Inferior parietal cortex (tissue), 1 donor: ENCODE measurements around the gene NHP2.
A peak's percentile ranks its signal among the peaks of the same experiment; 100 is the strongest.
"Not testable (repeated sequence)": the region's sequence is repeated elsewhere in the genome, so short reads cannot be mapped to it uniquely, and the experiment has no call there.

ENCODE experiments used
- DNase-seq: peaks from one replicate; pipeline ENCODE4 v3.0.0-alpha.2; 2016; ENCODE audit errors: extremely low spot score

Gene NHP2

GRCh38 chr5:178153530-178154340 lies at the start of gene NHP2:
NHP2 (minus strand) TSS chr5:178153885; CDS start chr5:178153817, 68 bp downstream.
- peak; percentile 100 for DNase-seq

GRCh38 chr5:178202541-178202940 lies 48.9 kb upstream of the NHP2 start:
- no peak for DNase-seq

- DNase-seq, result no peak
Observed at GRCh38 chr5:178201927-178202235, 48.2 kb upstream of the NHP2 start.

- DNase-seq, result no peak
Observed at GRCh38 chr5:178201221-178201926, 47.7 kb upstream of the NHP2 start.

- DNase-seq, result no peak
Observed at GRCh38 chr5:178199581-178200434, 46.1 kb upstream of the NHP2 start.

GRCh38 chr5:178198706-178199105 lies 45.0 kb upstream of the NHP2 start:
- DNase-seq, result no peak

GRCh38 chr5:178198151-178198550 lies 44.5 kb upstream of the NHP2 start:
- not testable (repeated sequence) for DNase-seq

- no peak for DNase-seq
Observed at GRCh38 chr5:178196986-178197385, 43.3 kb upstream of the NHP2 start.

- DNase-seq, result no peak
Observed at GRCh38 chr5:178196281-178196812, 42.7 kb upstream of the NHP2 start.

GRCh38 chr5:178194026-178194425 lies 40.3 kb upstream of the NHP2 start:
- DNase-seq, result no peak

- no peak for DNase-seq
Observed at GRCh38 chr5:178193251-178193809, 39.6 kb upstream of the NHP2 start.

- no peak for DNase-seq
Observed at GRCh38 chr5:178192787-178193186, 39.1 kb upstream of the NHP2 start.

GRCh38 chr5:178192244-178192643 lies 38.6 kb upstream of the NHP2 start:
- DNase-seq, result no peak

- DNase-seq, result no peak
Observed at GRCh38 chr5:178191661-178192060, 38.0 kb upstream of the NHP2 start.

- DNase-seq, result no peak
Observed at GRCh38 chr5:178189433-178189832, 35.7 kb upstream of the NHP2 start.

- no peak for DNase-seq
Observed at GRCh38 chr5:178187014-178187413, 33.3 kb upstream of the NHP2 start, which contains the start of gene GMCL2. GMCL2 (minus strand) TSS chr5:178187371; CDS start chr5:178187299, 72 bp downstream.

- DNase-seq, result no peak
Observed at GRCh38 chr5:178186427-178186826, 32.7 kb upstream of the NHP2 start.

- DNase-seq, result no peak
Observed at GRCh38 chr5:178182158-178182876, 28.6 kb upstream of the NHP2 start.

- DNase-seq, result no peak
Observed at GRCh38 chr5:178180141-178180863, 26.6 kb upstream of the NHP2 start.

GRCh38 chr5:178177569-178177968 lies 23.9 kb upstream of the NHP2 start:
- no peak for DNase-seq
